Panc1 (cell line): ENCODE data around the gene MAP1LC3C.

ENCODE experiments used
- POLR2AphosphoS5 ChIP-seq: IDR thresholded peaks from 2 replicates; pipeline ENCODE4 v1.6.1; 2012; ENCODE audit warnings: mild to moderate bottlenecking, low read depth, low read length, moderate library complexity
- TF ChIP-seq, protein P1 (sequence below): fragments of 450-650 bp; IDR thresholded peaks from 2 replicates; pipeline ENCODE4 v1.5.1; 2017; ENCODE audit warnings: mild to moderate bottlenecking
- TF ChIP-seq, protein P2 (sequence below), 2 experiments: IDR thresholded peaks; 2 replicates each; pipeline ENCODE4 v1.6.1; 2011 to 2012; ENCODE audit warnings: low read depth in 2 of 2, control low read depth in 1 of 2, low read length in 1 of 2, mild to moderate bottlenecking in 1 of 2, moderate library complexity in 1 of 2; ENCODE audit not compliant: insufficient read depth in 1 of 2

DNA sequence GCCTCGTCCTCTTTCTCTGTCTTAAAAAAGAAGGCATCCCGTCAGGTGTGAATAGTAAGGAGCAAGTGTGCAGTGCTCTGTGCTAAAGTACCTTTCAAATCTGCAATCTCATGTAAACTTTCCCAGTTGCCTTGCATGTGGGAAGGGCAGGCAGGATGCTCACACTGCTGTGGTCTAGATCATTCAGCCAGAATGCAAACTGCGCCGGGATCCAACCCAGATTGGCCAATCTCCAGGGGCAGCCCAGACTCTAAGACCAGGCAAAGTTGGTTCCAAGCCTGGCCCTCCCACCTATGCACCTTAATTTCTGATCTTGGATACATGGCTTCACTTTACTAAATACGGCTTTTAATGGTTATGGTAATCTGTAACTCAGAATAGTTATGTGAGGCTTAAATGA lies 3.2 kb upstream of the MAP1LC3C start:
- TF ChIP-seq, protein P1, sequence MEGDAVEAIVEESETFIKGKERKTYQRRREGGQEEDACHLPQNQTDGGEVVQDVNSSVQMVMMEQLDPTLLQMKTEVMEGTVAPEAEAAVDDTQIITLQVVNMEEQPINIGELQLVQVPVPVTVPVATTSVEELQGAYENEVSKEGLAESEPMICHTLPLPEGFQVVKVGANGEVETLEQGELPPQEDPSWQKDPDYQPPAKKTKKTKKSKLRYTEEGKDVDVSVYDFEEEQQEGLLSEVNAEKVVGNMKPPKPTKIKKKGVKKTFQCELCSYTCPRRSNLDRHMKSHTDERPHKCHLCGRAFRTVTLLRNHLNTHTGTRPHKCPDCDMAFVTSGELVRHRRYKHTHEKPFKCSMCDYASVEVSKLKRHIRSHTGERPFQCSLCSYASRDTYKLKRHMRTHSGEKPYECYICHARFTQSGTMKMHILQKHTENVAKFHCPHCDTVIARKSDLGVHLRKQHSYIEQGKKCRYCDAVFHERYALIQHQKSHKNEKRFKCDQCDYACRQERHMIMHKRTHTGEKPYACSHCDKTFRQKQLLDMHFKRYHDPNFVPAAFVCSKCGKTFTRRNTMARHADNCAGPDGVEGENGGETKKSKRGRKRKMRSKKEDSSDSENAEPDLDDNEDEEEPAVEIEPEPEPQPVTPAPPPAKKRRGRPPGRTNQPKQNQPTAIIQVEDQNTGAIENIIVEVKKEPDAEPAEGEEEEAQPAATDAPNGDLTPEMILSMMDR: no peak
- TF ChIP-seq, protein P2, sequence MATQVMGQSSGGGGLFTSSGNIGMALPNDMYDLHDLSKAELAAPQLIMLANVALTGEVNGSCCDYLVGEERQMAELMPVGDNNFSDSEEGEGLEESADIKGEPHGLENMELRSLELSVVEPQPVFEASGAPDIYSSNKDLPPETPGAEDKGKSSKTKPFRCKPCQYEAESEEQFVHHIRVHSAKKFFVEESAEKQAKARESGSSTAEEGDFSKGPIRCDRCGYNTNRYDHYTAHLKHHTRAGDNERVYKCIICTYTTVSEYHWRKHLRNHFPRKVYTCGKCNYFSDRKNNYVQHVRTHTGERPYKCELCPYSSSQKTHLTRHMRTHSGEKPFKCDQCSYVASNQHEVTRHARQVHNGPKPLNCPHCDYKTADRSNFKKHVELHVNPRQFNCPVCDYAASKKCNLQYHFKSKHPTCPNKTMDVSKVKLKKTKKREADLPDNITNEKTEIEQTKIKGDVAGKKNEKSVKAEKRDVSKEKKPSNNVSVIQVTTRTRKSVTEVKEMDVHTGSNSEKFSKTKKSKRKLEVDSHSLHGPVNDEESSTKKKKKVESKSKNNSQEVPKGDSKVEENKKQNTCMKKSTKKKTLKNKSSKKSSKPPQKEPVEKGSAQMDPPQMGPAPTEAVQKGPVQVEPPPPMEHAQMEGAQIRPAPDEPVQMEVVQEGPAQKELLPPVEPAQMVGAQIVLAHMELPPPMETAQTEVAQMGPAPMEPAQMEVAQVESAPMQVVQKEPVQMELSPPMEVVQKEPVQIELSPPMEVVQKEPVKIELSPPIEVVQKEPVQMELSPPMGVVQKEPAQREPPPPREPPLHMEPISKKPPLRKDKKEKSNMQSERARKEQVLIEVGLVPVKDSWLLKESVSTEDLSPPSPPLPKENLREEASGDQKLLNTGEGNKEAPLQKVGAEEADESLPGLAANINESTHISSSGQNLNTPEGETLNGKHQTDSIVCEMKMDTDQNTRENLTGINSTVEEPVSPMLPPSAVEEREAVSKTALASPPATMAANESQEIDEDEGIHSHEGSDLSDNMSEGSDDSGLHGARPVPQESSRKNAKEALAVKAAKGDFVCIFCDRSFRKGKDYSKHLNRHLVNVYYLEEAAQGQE (IDR thresholded peaks at IDR 0.05; ENCODE audit: insufficient read depth in 1 of 2, low read depth in 2 of 2, low read length in 1 of 2): no peak
- no peak for TF ChIP-seq POLR2AphosphoS5
